ENCODE measurements around the gene CCR6.

- TF ChIP-seq CTCF (IDR thresholded peaks at IDR 0.05 in 8 of 11, conservative IDR thresholded peaks at IDR 0.05 in 3 of 11) = no peak
- TF ChIP-seq POLR2A (IDR thresholded peaks at IDR 0.05) = no peak
These were observed 15.1 kb upstream of the CCR6 start for GRCh38 chr6:167107787-167108186.

Data from spleen (tissue), 7 donors.